OCI-LY7 (cell line): Measurements from ENCODE around the gene GTPBP10.

Experiments
- EZH2phosphoT487 ChIP-seq: fragments of 200-600 bp; sonication (generic); IDR thresholded peaks from 2 replicates; pipeline ENCODE4 v1.6.1; 2018; ENCODE audit warnings: low read depth, borderline replicate concordance, mild to moderate bottlenecking, mixed run types, antibody characterized with exemption, low read length, moderate library complexity, mixed read lengths
- TF ChIP-seq, protein P1 (sequence below): fragments of 200-600 bp; sonication (generic); conservative IDR thresholded peaks from 2 replicates; pipeline ENCODE4 v1.5.1; 2014; ENCODE audit warnings: mild to moderate bottlenecking, antibody characterized with exemption, low read length, moderate library complexity, mixed read lengths

DNA sequence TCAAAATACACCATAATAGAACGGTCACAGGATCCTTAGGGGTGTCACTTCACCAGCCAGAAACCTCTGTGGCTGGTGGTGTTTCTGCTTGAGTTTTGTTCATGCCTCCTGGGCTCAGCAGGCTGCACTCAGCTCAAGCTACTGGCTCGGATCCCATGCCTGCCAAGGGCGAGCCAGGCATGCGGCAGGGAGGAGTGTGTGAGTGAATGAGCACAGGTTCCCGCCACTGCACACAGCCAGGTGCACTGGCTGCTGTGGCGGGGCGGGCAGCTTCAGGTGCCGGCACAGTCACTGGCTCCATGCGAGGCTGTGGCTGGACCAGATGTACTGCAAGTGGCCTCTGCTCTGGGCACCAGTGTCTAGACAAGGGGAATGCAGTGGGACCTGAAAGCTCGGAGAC, 86.2 kb downstream of the GTPBP10 start:
- TF ChIP-seq, protein P1, sequence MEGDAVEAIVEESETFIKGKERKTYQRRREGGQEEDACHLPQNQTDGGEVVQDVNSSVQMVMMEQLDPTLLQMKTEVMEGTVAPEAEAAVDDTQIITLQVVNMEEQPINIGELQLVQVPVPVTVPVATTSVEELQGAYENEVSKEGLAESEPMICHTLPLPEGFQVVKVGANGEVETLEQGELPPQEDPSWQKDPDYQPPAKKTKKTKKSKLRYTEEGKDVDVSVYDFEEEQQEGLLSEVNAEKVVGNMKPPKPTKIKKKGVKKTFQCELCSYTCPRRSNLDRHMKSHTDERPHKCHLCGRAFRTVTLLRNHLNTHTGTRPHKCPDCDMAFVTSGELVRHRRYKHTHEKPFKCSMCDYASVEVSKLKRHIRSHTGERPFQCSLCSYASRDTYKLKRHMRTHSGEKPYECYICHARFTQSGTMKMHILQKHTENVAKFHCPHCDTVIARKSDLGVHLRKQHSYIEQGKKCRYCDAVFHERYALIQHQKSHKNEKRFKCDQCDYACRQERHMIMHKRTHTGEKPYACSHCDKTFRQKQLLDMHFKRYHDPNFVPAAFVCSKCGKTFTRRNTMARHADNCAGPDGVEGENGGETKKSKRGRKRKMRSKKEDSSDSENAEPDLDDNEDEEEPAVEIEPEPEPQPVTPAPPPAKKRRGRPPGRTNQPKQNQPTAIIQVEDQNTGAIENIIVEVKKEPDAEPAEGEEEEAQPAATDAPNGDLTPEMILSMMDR: no peak
- no peak for TF ChIP-seq EZH2phosphoT487
